HL-60 (cell line): ENCODE results near the gene ZC3H12D.

Experiments
- CTCF ChIP-seq: IDR thresholded peaks from one replicate; pipeline ENCODE4 v1.5.1; 2011; ENCODE audit warnings: low read length, control low read depth, inconsistent platforms; ENCODE audit not compliant: insufficient read depth
- POLR2AphosphoS5 ChIP-seq: IDR thresholded peaks from 2 replicates; pipeline ENCODE4 v1.6.1; 2012; ENCODE audit warnings: low read depth
- REST ChIP-seq: IDR thresholded peaks from 2 replicates; pipeline ENCODE4 v1.6.1; 2012; ENCODE audit warnings: low read depth; ENCODE audit not compliant: insufficient replicate concordance

GRCh38 chr6:149529650-149530049, 44.8 kb upstream of the ZC3H12D start:
- TF ChIP-seq REST (no peak), CTCF (no peak), POLR2AphosphoS5 (no peak)
